Mucosa of descending colon (tissue), 3 donors: ENCODE measurements around the gene CTPS2. TPM values are rescaled to one million over a fixed set of nuclear protein-coding genes. Genes with fewer than 3 reads are reported as not detected.

Source experiments
- ATAC-seq: fragments of 200-7000 bp; cut with Tn5 transposase; one replicate; pipeline ENCODE4 v1.9.1; 2020; ENCODE audit warnings: mild to moderate bottlenecking, moderate library complexity
- DNase-seq, 3 donors: peaks; one replicate each; pipeline ENCODE4 v3.0.0-alpha.2; 2020
- H3K36me3 ChIP-seq: fragments of 200-600 bp; one replicate; pipeline ENCODE4 v1.8.0; 2021; ENCODE audit warnings: low read depth, mild to moderate bottlenecking
- H3K4me1 ChIP-seq: fragments of 200-600 bp; one replicate; pipeline ENCODE4 v1.8.0; 2021; ENCODE audit warnings: low read depth, mild to moderate bottlenecking
- H3K4me3 ChIP-seq: fragments of 200-600 bp; one replicate; pipeline ENCODE4 v1.8.0; 2021; ENCODE audit warnings: mild to moderate bottlenecking
- H3K9me3 ChIP-seq: fragments of 200-600 bp; one replicate; pipeline ENCODE4 v1.8.0; 2021; ENCODE audit warnings: mild to moderate bottlenecking
- CTCF ChIP-seq: fragments of 200-600 bp; IDR thresholded peaks from one replicate; pipeline ENCODE4 v1.8.0; 2022; ENCODE audit warnings: antibody characterized with exemption, mild to moderate bottlenecking
- intact Hi-C, 2 donors: fragments of 100-400 bp; cut with DNase I in 1 of 2; cut with micrococcal nuclease in 1 of 2; formaldehyde crosslinking; loops; one replicate each; pipeline versions ENCODE4 v1.11.0 to v1.11.1; 2022; cut with DNase I, micrococcal nuclease
- total RNA-seq, 3 donors: library from RNA; stranded (reverse); fragmentation: NEBNext Ultra II Directional in 2 of 3; extraction: Animal tissue kit (Norgen Biotek cat#: 25700) in 2 of 3; gene quantifications; one replicate each; pipeline versions ENCODE4 v1.2.1 to v1.2.4, GENCODE V29; 2021 to 2023
- donor health status: DM: no; HTN: no; CAD: no; lungs with moderate emphysema.
- donor health status: DM: no; HTN: no; CAD: no.
- donor health status: DM: no; HTN: yes; CAD: no.

The CTPS2 gene
- total RNA-seq, 3 donors from 2014 or later = 15.0 to 19.0 (median 16.0) TPM

- no peak for DNase-seq
- Histone ChIP-seq H3K4me1 (no peaks in the 10 kb centered on the region), H3K9me3 (no peaks in the 10 kb centered on the region), H3K4me3 (no peak overlapping the region), H3K36me3 (no peaks in the 10 kb centered on the region)
- ATAC-seq = peak; percentile 58
- no peak for TF ChIP-seq CTCF
- intact Hi-C loops = no loop called here
These were observed 13.1 kb downstream of the CTPS2 start for GRCh38 chrX:16699389-16699788.

- no peak for DNase-seq
- intact Hi-C loops = no loop called here
- Histone ChIP-seq H3K4me1 (no peaks in the 10 kb centered on the region), H3K4me3 (no peak overlapping the region), H3K36me3 (no peaks in the 10 kb centered on the region), H3K9me3 (no peaks in the 10 kb centered on the region)
- no peak for TF ChIP-seq CTCF
- no peak for ATAC-seq
These were observed 15.5 kb downstream of the CTPS2 start for GRCh38 chrX:16696956-16697355.

- Histone ChIP-seq H3K36me3 (no peaks in the 10 kb centered on the region), H3K4me1 (no peaks in the 10 kb centered on the region), H3K4me3 (no peak overlapping the region), H3K9me3 (no peaks in the 10 kb centered on the region)
- ATAC-seq (peak; percentile 80), DNase-seq (peak in 2 of 3 donors; percentile 49 to 78)
- peak; percentile 54 for TF ChIP-seq CTCF
- intact Hi-C loops = no loop called here
These were observed 17.3 kb downstream of the CTPS2 start for GRCh38 chrX:16695079-16695676.

- intact Hi-C loops = no loop called here
- TF ChIP-seq CTCF = no peak
- no peak for ATAC-seq
These were observed 25.0 kb downstream of the CTPS2 start for GRCh38 chrX:16687514-16687913.

GRCh38 chrX:16683007-16683664 lies 29.3 kb downstream of the CTPS2 start:
- Histone ChIP-seq H3K36me3 (no peaks in the 10 kb centered on the region), H3K4me3 (no peak overlapping the region), H3K4me1 (no peaks in the 10 kb centered on the region), H3K9me3 (no peaks in the 10 kb centered on the region)
- DNase-seq = no peak
- intact Hi-C loops = no loop called here
- TF ChIP-seq CTCF = no peak
- no peak for ATAC-seq

More at GRCh38 chrX:16687514-16687913, 25.0 kb downstream of the CTPS2 start:
- no peaks in the 10 kb centered on the region for H3K9me3 ChIP-seq
- H3K4me3 ChIP-seq = no peak overlapping the region
- H3K36me3 ChIP-seq = no peaks in the 10 kb centered on the region
- DNase-seq = no peak
- H3K4me1 ChIP-seq = no peaks in the 10 kb centered on the region
